Embryonic facial prominence (tissue), 1 donor: ENCODE measurements around the gene PDGFRA.

Experiments used
- DNase-seq: peaks from one replicate; pipeline ENCODE4 v3.0.0-alpha.2; 2016; ENCODE audit errors: extremely low spot score

The PDGFRA gene

GRCh38 chr4:54255881-54256280 is 26.8 kb downstream of the PDGFRA start:
- DNase-seq = no peak

- no peak for DNase-seq
These were observed 27.7 kb downstream of the PDGFRA start for GRCh38 chr4:54256491-54257486.

- DNase-seq = no peak
These were observed 36.3 kb downstream of the PDGFRA start for GRCh38 chr4:54265366-54265765.

GRCh38 chr4:54268151-54268550 is 39.1 kb downstream of the PDGFRA start:
- DNase-seq = no peak

GRCh38 chr4:54271464-54271863 is 42.4 kb downstream of the PDGFRA start:
- no peak for DNase-seq

GRCh38 chr4:54272051-54272450 is 43.0 kb downstream of the PDGFRA start:
- no peak for DNase-seq

GRCh38 chr4:54274264-54274663 is 45.2 kb downstream of the PDGFRA start:
- no peak for DNase-seq

- no peak for DNase-seq
These were observed 45.9 kb downstream of the PDGFRA start for GRCh38 chr4:54274795-54275665.

- no peak for DNase-seq
These were observed 47.7 kb downstream of the PDGFRA start for GRCh38 chr4:54276641-54277430.

GRCh38 chr4:54277691-54278090 is 48.6 kb downstream of the PDGFRA start:
- no peak for DNase-seq

- no peak for DNase-seq
These were observed 49.1 kb downstream of the PDGFRA start for GRCh38 chr4:54278216-54278615.

- no peak for DNase-seq
These were observed 52.1 kb downstream of the PDGFRA start for GRCh38 chr4:54281054-54281766.

- no peak for DNase-seq
These were observed 53.7 kb downstream of the PDGFRA start for GRCh38 chr4:54282837-54283236.

- DNase-seq = no peak
These were observed 60.2 kb downstream of the PDGFRA start for GRCh38 chr4:54289316-54289715.

- no peak for DNase-seq
These were observed 61.9 kb downstream of the PDGFRA start for GRCh38 chr4:54290980-54291379.

GRCh38 chr4:54296548-54297203 is 67.6 kb downstream of the PDGFRA start:
- DNase-seq = no peak

GRCh38 chr4:54308110-54308509 is 79.0 kb downstream of the PDGFRA start:
- no peak for DNase-seq

GRCh38 chr4:54315561-54316538 is 86.8 kb downstream of the PDGFRA start:
- no peak for DNase-seq

- DNase-seq = no peak
These were observed 88.6 kb downstream of the PDGFRA start for GRCh38 chr4:54317690-54318089.
